ENCODE data around the gene MRPS7. TPM values are rescaled to one million over a fixed set of nuclear protein-coding genes. Genes with fewer than 3 reads are reported as not detected.

MRPS7 gene
- polyA plus RNA-seq, 1 donor from 2014 or later = 63.3 TPM

GRCh38 chr17:75270218-75270965 lies 8.7 kb downstream of the MRPS7 start:
- no peaks in the 10 kb centered on the region for H3F3A ChIP-seq (ENCODE audit: insufficient read depth, low read length, poor library complexity, severe bottlenecking)
- no peaks in the 10 kb centered on the region for H3K9me2 ChIP-seq (ENCODE audit: insufficient read depth, low read length)
- H3K9me3 ChIP-seq (ENCODE audit: low read length) = no peaks in the 10 kb centered on the region
- H3K36me3 ChIP-seq (ENCODE audit: insufficient read depth, low read length) = no peaks in the 10 kb centered on the region
- no peaks in the 10 kb centered on the region for H3K27me3 ChIP-seq (ENCODE audit: insufficient read depth, low read depth, low read length)
- peak overlapping the region; percentile 83 for H2AFZ ChIP-seq (ENCODE audit: low read depth, low read length)
- peak overlapping the region; percentile 80 for H3K27ac ChIP-seq (ENCODE audit: low read length)
- H3K9ac ChIP-seq (ENCODE audit: low read length) = peak overlapping the region; percentile 94
- H3K79me2 ChIP-seq (replicated peaks; ENCODE audit: insufficient read depth, low read length) = no peaks in the 10 kb centered on the region
- no peaks in the 10 kb centered on the region for H4K20me1 ChIP-seq (ENCODE audit: insufficient read depth)
- peak overlapping the region; percentile 98 for H3K4me3 ChIP-seq (ENCODE audit: low read length)
- TF ChIP-seq EZH2 (IDR thresholded peaks at IDR 0.05; ENCODE audit: borderline replicate concordance, insufficient read depth, low read length, poor library complexity, severe bottlenecking) (no peak), CTCF (IDR thresholded peaks at IDR 0.05; ENCODE audit: poor library complexity, severe bottlenecking) (peak; percentile 44), RAD21 (conservative IDR thresholded peaks at IDR 0.05) (peak; percentile 16)
- H3K4me2 ChIP-seq (ENCODE audit: low read length) = peak overlapping the region; percentile 61

- peak within 1 kb of the TSS; percentile 61 for H3K4me2 ChIP-seq (ENCODE audit: low read length)
- no peaks in the 10 kb centered on the region for H3K79me2 ChIP-seq (replicated peaks; ENCODE audit: insufficient read depth, low read length)
- H3F3A ChIP-seq (ENCODE audit: insufficient read depth, low read length, poor library complexity, severe bottlenecking) = no peaks in the 10 kb centered on the region
- no peaks in the 10 kb centered on the region for H3K9me2 ChIP-seq (ENCODE audit: insufficient read depth, low read length)
- H4K20me1 ChIP-seq (ENCODE audit: insufficient read depth) = no peaks in the 10 kb centered on the region
- H3K9me3 ChIP-seq (ENCODE audit: low read length) = no peaks in the 10 kb centered on the region
- H3K27me3 ChIP-seq (ENCODE audit: insufficient read depth, low read depth, low read length) = no peaks in the 10 kb centered on the region
- no peak for TF ChIP-seq CTCF (IDR thresholded peaks at IDR 0.05; ENCODE audit: poor library complexity, severe bottlenecking)
- no peak for TF ChIP-seq EZH2 (IDR thresholded peaks at IDR 0.05; ENCODE audit: borderline replicate concordance, insufficient read depth, low read length, poor library complexity, severe bottlenecking)
- no peak for TF ChIP-seq REST (IDR thresholded peaks at IDR 0.05; ENCODE audit: borderline replicate concordance)
- no peak for TF ChIP-seq MXI1 (conservative IDR thresholded peaks at IDR 0.05; ENCODE audit: poor library complexity, severe bottlenecking)
- no peak for TF ChIP-seq POLR2AphosphoS5 (IDR thresholded peaks at IDR 0.05)
- peak; percentile 18 for TF ChIP-seq TAF1 (IDR thresholded peaks at IDR 0.05; ENCODE audit: low read depth)
- no peak for TF ChIP-seq RAD21 (conservative IDR thresholded peaks at IDR 0.05)
- no peak for TF ChIP-seq SMC3 (conservative IDR thresholded peaks at IDR 0.05; ENCODE audit: poor library complexity)
- H3K36me3 ChIP-seq (ENCODE audit: insufficient read depth, low read length) = no peaks in the 10 kb centered on the region
- H3K27ac ChIP-seq (ENCODE audit: low read length) = peak within 1 kb of the TSS; percentile 80
- H3K4me3 ChIP-seq (ENCODE audit: low read length) = peak within 1 kb of the TSS; percentile 98
- peak within 1 kb of the TSS; percentile 83 for H2AFZ ChIP-seq (ENCODE audit: low read depth, low read length)
- peak within 1 kb of the TSS; percentile 94 for H3K9ac ChIP-seq (ENCODE audit: low read length)
Measured at GRCh38 chr17:75270966-75271232, 9.2 kb downstream of the MRPS7 start, which contains the start of gene MIF4GD. Gene MIF4GD, minus strand, starts transcription at chr17:75271231. Its CDS starts 1,036 bp downstream, at chr17:75270195.
